T-cell (primary cell): ENCODE results near the gene SLC25A22. TPM values are rescaled to one million over a fixed set of nuclear protein-coding genes. Genes with fewer than 3 reads are reported as not detected.

Experiments used
- ATAC-seq, 4 experiments: fragments of 200-7000 bp in 3 of 4; fragments of 150-1000 bp in 1 of 4; cut with Tn5 transposase; replicated peaks in 1 of 4; 1 replicate in 3 of 4; 2 replicates in 1 of 4; pipeline ENCODE4 v1.10.0; 2021; ENCODE audit warnings: moderate library complexity in 3 of 4, mild to moderate bottlenecking in 2 of 4, moderate number of reproducible peaks in 1 of 4
- CTCF ChIA-PET, 2 donors: fragments of 300-600 bp; sonication (Branson Sonifier 250); formaldehyde crosslinking; loops; one replicate each; lab custom pipeline; 2022; ENCODE audit warnings: antibody characterized with exemption in 2 of 2; lab: Charles Lee
- POLR2A ChIA-PET, 2 donors: fragments of 300-600 bp; sonication (Branson Sonifier 250); formaldehyde crosslinking; loops; one replicate each; lab custom pipeline; 2022; ENCODE audit warnings: antibody characterized with exemption in 2 of 2; lab: Charles Lee
- DNase-seq, 35 experiments: peaks; one replicate each; pipeline versions ENCODE4 v3.0.0 to v3.0.0-alpha.2; 2013 to 2023
- H3K27ac ChIP-seq: one replicate; pipeline ENCODE4 v1.5.1; 2013; ENCODE audit warnings: low read length
- H3K27me3 ChIP-seq, 2 experiments: replicated peaks in 1 of 2; 1 replicate in 1 of 2; 2 replicates in 1 of 2; pipeline versions ENCODE4 v1.6.1 to v1.7.0; 2013; ENCODE audit warnings: low read length in 1 of 2, mixed read lengths in 1 of 2; ENCODE audit not compliant: control insufficient read depth in 2 of 2, insufficient read depth in 2 of 2; ENCODE audit errors: extremely low read depth in 1 of 2
- H3K36me3 ChIP-seq, 2 donors: 1 replicate in 1 of 2; 2 replicates in 1 of 2; pipeline versions ENCODE4 v1.6.1 to v1.7.0; 2013; ENCODE audit warnings: low read length in 1 of 2; ENCODE audit not compliant: control insufficient read depth in 2 of 2, insufficient read depth in 1 of 2; ENCODE audit errors: extremely low read depth in 1 of 2
- H3K4me1 ChIP-seq, 2 experiments: 1 replicate in 1 of 2; 2 replicates in 1 of 2; pipeline versions ENCODE4 v1.6.1 to v1.7.0; 2013; ENCODE audit warnings: low read length in 2 of 2, mixed read lengths in 1 of 2; ENCODE audit not compliant: insufficient read depth in 2 of 2, control insufficient read depth in 1 of 2; ENCODE audit errors: extremely low read depth in 1 of 2
- H3K4me3 ChIP-seq, 2 donors: 1 replicate in 1 of 2; 2 replicates in 1 of 2; pipeline versions ENCODE4 v1.5.1 to v1.7.0; 2013; ENCODE audit warnings: mild to moderate bottlenecking in 2 of 2, low read length in 1 of 2, moderate library complexity in 1 of 2; ENCODE audit not compliant: control insufficient read depth in 1 of 2; ENCODE audit errors: extremely low read depth in 1 of 2
- H3K9me3 ChIP-seq: 2 replicates; pipeline ENCODE4 v1.7.0; 2013
- H3K27ac Mint-ChIP-seq, 2 donors: one replicate each; pipeline ENCODE4 v1.8.0; 2020 to 2021; ENCODE audit warnings: mild to moderate bottlenecking in 2 of 2, mixed read lengths in 2 of 2
- H3K27me3 Mint-ChIP-seq, 2 donors: one replicate each; pipeline ENCODE4 v1.8.0; 2021 to 2022; ENCODE audit warnings: mixed read lengths in 2 of 2
- H3K36me3 Mint-ChIP-seq: one replicate; pipeline ENCODE4 v1.8.0; 2021; ENCODE audit warnings: mixed read lengths
- H3K4me1 Mint-ChIP-seq, 3 donors: one replicate each; pipeline ENCODE4 v1.8.0; 2020 to 2022; ENCODE audit warnings: mixed read lengths in 3 of 3, mild to moderate bottlenecking in 1 of 3
- H3K4me3 Mint-ChIP-seq, 3 donors: one replicate each; pipeline ENCODE4 v1.8.0; 2020 to 2022; ENCODE audit warnings: mild to moderate bottlenecking in 3 of 3, mixed read lengths in 3 of 3, moderate library complexity in 3 of 3
- H3K9me3 Mint-ChIP-seq, 3 donors: one replicate each; pipeline ENCODE4 v1.8.0; 2020 to 2022; ENCODE audit warnings: mixed read lengths in 3 of 3
- WGBS: methylation state at CpG from one replicate; pipeline ENCODE4 v1.1.5; 2013; ENCODE audit warnings: missing lambda C conversion rate; ENCODE audit not compliant: insufficient coverage; 5-methylcytosine and 5-hydroxymethylcytosine counted together
- total RNA-seq, 35 experiments: library from RNA in 6 of 35; stranded (reverse) in 6 of 35; fragments of 120-200 nt in 1 of 35; gene quantifications; one replicate each; pipeline versions ENCODE4 v1.2.1 to v1.2.4 and lab custom pipeline; 2013 to 2026

SLC25A22 gene
- total RNA-seq, 5 donors from 2014 or later (not counting 1 experiment from before 2014, with no cell fraction given), result 22.4 to 37.4 (median 35.1) TPM

DNA sequence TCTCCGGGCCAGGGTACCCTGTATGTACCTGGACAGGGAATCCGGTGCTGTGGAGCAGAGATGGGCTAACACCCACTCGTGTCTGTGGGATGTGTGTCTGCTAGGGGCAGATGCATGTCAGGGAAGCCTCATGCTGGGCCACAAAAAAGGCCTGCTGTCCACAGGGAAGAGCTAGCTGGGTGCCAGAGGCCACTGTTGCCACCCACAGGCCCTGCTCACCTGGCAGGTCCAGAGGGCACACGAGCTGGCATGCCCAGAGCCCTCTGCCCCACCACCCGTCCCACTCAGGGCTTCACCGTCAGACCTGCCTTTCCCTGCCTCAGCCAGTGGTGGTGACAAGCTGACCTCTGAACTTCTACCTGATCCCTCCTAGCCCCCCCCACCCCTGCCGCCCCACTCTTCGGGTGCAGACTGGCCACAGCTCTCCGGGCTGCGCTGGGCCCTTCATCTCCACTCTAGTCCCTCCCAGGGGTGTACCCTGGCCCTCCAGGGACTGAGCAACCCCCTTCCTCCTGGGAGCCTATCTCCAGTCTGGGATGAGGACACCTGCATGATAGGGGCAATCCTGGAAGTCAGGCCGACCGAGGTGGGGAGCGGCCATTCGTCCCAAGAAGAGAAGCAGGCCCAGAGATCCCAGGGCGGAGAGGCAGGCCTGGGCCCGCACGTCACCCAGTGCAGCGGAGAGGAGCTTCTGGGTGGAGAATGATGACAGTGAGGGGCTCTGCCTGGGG, 1.4 kb downstream of the SLC25A22 start:
- H3K36me3 ChIP-seq, result peaks cover 15 to 33% of the 10 kb centered on the region in 2 donors
- H3K27ac ChIP-seq, result peak overlapping the region; percentile 87
- Mint-ChIP-seq H3K27me3 (no peaks in the 10 kb centered on the region), H3K36me3 (no peaks in the 10 kb centered on the region), H3K27ac (peak overlapping the region; percentile 91), H3K4me3 (peak overlapping the region; percentile 79 to 89 (median 88)), H3K4me1 (peaks cover 10 to 21% (median 16%) of the 10 kb centered on the region in 3 donors), H3K9me3 (no peaks in the 10 kb centered on the region)
- CTCF ChIA-PET, result interaction anchor here in 1 of 2 donors (1.3 kb wide), 1 partner anchor 18 kb away, joined by 3 read pairs; no protein-coding TSS in a partner anchor
- peaks cover 14 to 47% of the 10 kb centered on the region in 2 experiments for H3K4me1 ChIP-seq
- peaks cover 0 to 3% of the 10 kb centered on the region in 2 experiments for H3K27me3 ChIP-seq
- no peaks in the 10 kb centered on the region for H3K9me3 ChIP-seq
- peak overlapping the region; percentile 83 to 93 for H3K4me3 ChIP-seq
- DNase-seq (no peak), ATAC-seq (peak in 1 of 4 experiments; percentile 2)
- WGBS, result 23% methylated on average over 9 of the region's 18 CpGs
- POLR2A ChIA-PET, result no interaction called here

DNA sequence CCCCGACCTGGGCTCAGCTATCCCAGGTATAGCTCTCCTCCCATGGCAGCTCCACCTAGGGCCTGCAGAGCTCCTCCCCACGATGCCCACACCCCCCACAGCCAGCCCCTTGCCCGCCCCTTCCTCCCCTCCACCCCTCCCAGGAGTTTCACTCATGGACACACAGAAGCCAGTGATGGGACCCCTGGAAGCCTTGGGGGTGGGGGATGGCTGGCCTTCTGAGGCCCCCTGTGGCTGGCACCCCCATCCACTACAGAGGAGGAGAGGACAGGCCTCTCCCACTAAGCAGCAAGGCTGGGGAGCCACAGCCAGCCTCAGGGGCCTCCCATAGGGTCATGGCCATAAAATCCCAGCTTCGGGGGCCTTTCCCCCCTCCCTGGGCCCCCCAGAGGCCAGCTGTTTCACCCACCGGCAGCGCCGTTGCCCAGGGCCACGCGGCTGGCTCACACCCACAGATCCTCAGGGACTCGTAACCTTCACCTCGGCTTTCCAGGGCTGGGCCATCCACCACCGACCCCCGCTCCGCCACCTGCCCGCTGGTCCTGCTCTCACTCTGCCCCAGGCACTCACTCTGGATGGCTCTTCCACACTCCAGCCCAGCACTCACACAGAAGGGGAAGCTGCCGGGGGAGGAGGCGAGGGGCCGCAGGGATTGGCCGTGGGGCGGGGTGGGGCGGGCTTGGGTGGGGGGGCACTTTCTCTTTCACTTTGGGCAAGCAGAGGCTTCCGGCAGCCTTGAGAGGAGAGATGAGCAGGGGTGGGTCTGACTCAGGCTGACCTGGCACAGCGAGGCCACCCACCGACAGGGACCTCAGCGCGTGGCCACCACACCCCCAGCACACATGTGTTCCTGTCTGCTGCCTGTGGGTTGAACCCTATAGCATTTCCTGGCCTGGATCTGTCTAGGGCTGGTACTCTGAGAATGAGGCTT, 2.2 kb downstream of the SLC25A22 start:
- H3K27me3 Mint-ChIP-seq, result no peaks in the 10 kb centered on the region
- DNase-seq, result peak; percentile 53 to 88 (median 69)
- peak overlapping the region; percentile 91 for H3K27ac Mint-ChIP-seq
- peaks cover 3% of the 10 kb centered on the region for H3K36me3 Mint-ChIP-seq
- peak overlapping the region; percentile 83 to 93 for H3K4me3 ChIP-seq
- no peaks in the 10 kb centered on the region for H3K9me3 Mint-ChIP-seq
- peak overlapping the region; percentile 79 to 89 (median 88) for H3K4me3 Mint-ChIP-seq
- whole genome bisulfite sequencing, result 4% methylated on average over 8 of the region's 26 CpGs
- H3K9me3 ChIP-seq, result no peaks in the 10 kb centered on the region
- ChIA-PET POLR2A (interaction anchor here (0.6 to 0.8 kb wide), 3 partner anchors 10 to 501 kb away, joined by 3 to 8 read pairs (median 3); partner anchors contain the start of gene RPLP2 (in 1 of the 2)), CTCF (no interaction called here)
- H3K27me3 ChIP-seq, result peaks cover 0 to 5% of the 10 kb centered on the region in 2 experiments
- ATAC-seq, result peak; percentile 47 to 53 (median 52)
- H3K27ac ChIP-seq, result peak overlapping the region; percentile 87
- H3K4me1 ChIP-seq, result peaks cover 14 to 46% of the 10 kb centered on the region in 2 experiments
- peaks cover 10 to 19% (median 16%) of the 10 kb centered on the region in 3 donors for H3K4me1 Mint-ChIP-seq
- peaks cover 9 to 37% of the 10 kb centered on the region in 2 donors for H3K36me3 ChIP-seq

DNA sequence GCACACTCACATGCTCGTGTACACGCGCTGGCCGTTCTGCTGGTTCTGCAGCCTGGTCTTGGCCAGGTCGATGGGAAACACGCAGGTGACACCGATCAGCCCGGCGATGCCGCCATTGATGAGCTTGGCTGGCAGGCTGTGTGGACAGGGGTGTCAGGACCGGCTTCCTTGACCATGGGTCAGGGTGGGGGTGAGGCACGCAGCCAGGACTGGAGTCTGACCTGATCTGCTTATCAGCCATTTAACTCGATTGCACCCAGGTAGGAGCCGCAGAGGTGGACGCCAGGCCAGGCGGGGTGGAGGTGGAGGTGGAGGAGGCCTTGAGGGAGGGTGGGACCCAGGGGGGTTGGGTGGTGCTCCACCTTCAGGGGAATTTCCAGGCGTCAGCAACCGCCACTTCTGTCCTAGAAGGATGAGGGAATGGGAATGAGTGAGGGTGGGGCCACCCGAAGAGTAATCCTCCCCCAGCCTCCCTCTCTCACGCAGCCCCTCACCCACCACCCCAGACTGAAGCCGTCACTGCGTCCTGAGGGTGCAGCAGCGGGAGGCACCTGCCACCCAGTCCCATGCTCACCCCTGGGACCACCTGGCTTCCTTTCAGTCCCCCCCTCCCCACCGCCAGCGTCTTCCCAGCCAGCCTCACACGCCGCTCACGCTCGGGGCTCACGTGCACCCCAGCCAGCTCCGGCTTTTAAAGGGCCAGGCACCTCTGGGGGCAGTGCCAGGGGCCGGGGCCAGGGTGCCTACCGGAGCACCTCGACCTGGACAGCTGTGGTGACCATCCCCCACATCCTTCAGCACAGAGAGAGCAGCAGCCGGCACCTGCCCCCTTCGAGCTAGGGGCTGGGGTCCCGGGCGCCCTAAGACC, 3.1 kb downstream of the SLC25A22 start:
- no peak for DNase-seq
- no peak for ATAC-seq
- no peak overlapping the region for H3K27ac Mint-ChIP-seq
- WGBS, result 70% methylated on average over 18 of the region's 38 CpGs
- H3K36me3 Mint-ChIP-seq, result peaks cover 3% of the 10 kb centered on the region
- H3K9me3 ChIP-seq, result no peaks in the 10 kb centered on the region
- H3K27ac ChIP-seq, result peak overlapping the region; percentile 67
- H3K4me3 ChIP-seq, result peak overlapping the region; percentile 58 to 93
- peaks cover 10 to 19% (median 16%) of the 10 kb centered on the region in 3 donors for H3K4me1 Mint-ChIP-seq
- ChIA-PET CTCF (no interaction called here), POLR2A (interaction anchor here in 1 of 2 donors (0.6 to 0.8 kb wide), 2 partner anchors 11 to 15 kb away, joined by 3 to 8 read pairs; partner anchors contain the start of gene RPLP2)
- peaks cover 14 to 49% of the 10 kb centered on the region in 2 experiments for H3K4me1 ChIP-seq
- H3K27me3 Mint-ChIP-seq, result no peaks in the 10 kb centered on the region
- peaks cover 6 to 31% of the 10 kb centered on the region in 2 donors for H3K36me3 ChIP-seq
- H3K4me3 Mint-ChIP-seq, result peak overlapping the region; percentile 79 to 89 (median 88)
- no peaks in the 10 kb centered on the region for H3K9me3 Mint-ChIP-seq
- peaks cover 0 to 13% of the 10 kb centered on the region in 2 experiments for H3K27me3 ChIP-seq

DNA sequence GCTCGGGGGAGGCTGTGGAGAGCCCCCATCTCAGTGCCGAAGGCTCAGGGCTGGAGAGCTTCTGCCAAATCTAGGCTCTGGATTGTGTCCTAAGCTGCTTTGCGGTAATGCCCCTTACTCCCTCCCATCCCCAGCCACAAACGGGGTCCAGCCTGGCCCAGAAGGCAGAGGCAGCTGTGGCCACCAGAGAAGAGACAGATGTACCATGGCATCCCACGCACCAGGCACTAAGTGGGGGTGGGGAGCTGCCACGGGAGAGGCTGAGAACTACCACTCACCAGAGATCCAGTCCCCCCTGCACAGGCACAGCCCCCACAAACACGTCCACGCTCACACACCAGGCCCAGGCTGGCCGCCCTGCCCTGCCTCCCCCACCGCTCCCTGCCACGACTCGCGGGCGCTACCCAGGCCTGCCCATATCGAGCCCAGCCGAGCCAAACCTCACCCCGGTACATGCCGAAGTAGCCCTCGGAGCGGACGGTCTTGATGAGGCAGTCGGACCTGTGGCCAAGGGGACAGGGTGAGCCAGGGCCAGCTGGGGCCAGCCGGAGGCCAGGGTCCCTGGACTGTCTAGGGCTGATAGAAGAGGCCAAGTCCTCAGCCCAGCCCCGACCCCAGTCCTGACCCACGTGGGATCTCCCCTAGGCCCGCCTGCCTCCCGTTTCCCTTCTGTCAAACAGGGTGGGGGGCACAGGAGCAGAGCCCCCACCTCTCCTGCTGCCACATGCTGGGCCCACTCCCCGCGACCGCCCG, 3.9 kb downstream of the SLC25A22 start:
- no peak overlapping the region for H3K27ac ChIP-seq
- ChIA-PET POLR2A (no interaction called here), CTCF (no interaction called here)
- H3K27me3 ChIP-seq, result peaks cover 0 to 20% of the 10 kb centered on the region in 2 experiments
- no peaks in the 10 kb centered on the region for H3K9me3 ChIP-seq
- ATAC-seq (no peak), DNase-seq (no peak)
- H3K36me3 Mint-ChIP-seq, result peaks cover 3% of the 10 kb centered on the region
- peaks cover 10 to 19% (median 16%) of the 10 kb centered on the region in 3 donors for H3K4me1 Mint-ChIP-seq
- H3K4me3 Mint-ChIP-seq, result peak overlapping the region; percentile 25 to 88 (median 43)
- peaks cover 14 to 55% of the 10 kb centered on the region in 2 experiments for H3K4me1 ChIP-seq
- H3K27ac Mint-ChIP-seq, result no peak overlapping the region
- no peak overlapping the region for H3K4me3 ChIP-seq
- WGBS, result 94% methylated on average over 21 of the region's 31 CpGs
- peaks cover 6 to 26% of the 10 kb centered on the region in 2 donors for H3K36me3 ChIP-seq
- peaks cover 0 to 4% of the 10 kb centered on the region in 2 donors for H3K27me3 Mint-ChIP-seq
- no peaks in the 10 kb centered on the region for H3K9me3 Mint-ChIP-seq

DNA sequence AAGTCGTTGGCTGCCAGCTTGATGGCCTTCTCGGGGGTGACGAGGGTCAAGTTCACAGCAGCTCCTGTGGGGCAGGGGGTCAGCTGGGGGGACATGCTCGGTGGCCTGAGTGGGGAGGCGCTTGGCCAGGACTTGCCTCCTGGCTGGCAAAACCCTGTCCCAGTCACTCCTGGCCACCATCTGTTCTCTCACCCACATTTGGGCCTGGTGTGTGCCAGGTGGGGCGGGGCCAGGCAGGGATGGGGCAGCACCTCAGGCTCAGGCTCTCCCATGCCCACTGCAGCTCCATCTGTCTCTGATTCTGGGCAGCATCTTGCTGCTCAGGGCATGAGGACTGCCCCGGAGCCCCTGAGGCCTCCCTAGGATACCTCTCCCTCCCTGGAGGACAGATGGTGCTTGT, 4.5 kb downstream of the SLC25A22 start:
- H3K27me3 ChIP-seq, result peaks cover 0 to 26% of the 10 kb centered on the region in 2 experiments
- WGBS, result 100% methylated on average over 5 of the region's 7 CpGs
- DNase-seq (no peak), ATAC-seq (no peak)
- Mint-ChIP-seq H3K36me3 (peaks cover 3% of the 10 kb centered on the region), H3K9me3 (no peaks in the 10 kb centered on the region), H3K4me1 (peaks cover 12 to 22% (median 16%) of the 10 kb centered on the region in 3 donors), H3K27ac (no peak overlapping the region), H3K27me3 (peaks cover 0 to 7% of the 10 kb centered on the region in 2 donors), H3K4me3 (peak overlapping the region in 1 of 3 donors; percentile 48)
- POLR2A ChIA-PET, result interaction anchor here in 1 of 2 donors (0.5 kb wide), 2 partner anchors 13 to 16 kb away, joined by 3 read pairs; no protein-coding TSS in a partner anchor
- H3K4me1 ChIP-seq, result peaks cover 14 to 55% of the 10 kb centered on the region in 2 experiments
- H3K36me3 ChIP-seq, result peaks cover 6 to 26% of the 10 kb centered on the region in 2 donors
- no peak overlapping the region for H3K4me3 ChIP-seq
- H3K9me3 ChIP-seq, result no peaks in the 10 kb centered on the region
- no peak overlapping the region for H3K27ac ChIP-seq
- CTCF ChIA-PET, result no interaction called here
